ENCODE results near the gene GNAQ. TPM values are rescaled to one million over a fixed set of nuclear protein-coding genes. Genes with fewer than 3 reads are reported as not detected.

The GNAQ gene
- total RNA-seq, 1 experiment from 2014 or later = 55.5 TPM

- ATAC-seq (no peak), DNase-seq (ENCODE audit: low spot score) (no peak)
- no peak for TF ChIP-seq ATF3 (CRISPR knock-in tag; conservative IDR thresholded peaks at IDR 0.05)
- TF ChIP-seq ZNF512 (CRISPR knock-in tag; IDR thresholded peaks at IDR 0.05; ENCODE audit: borderline replicate concordance) = no peak
- no peak for TF ChIP-seq ZNF281 (CRISPR knock-in tag; IDR thresholded peaks at IDR 0.05)
- no peak for TF ChIP-seq SMAD3 (CRISPR knock-in tag; IDR thresholded peaks at IDR 0.05; ENCODE audit: borderline replicate concordance)
- no peak for TF ChIP-seq OVOL2 (CRISPR knock-in tag; IDR thresholded peaks at IDR 0.05; ENCODE audit: borderline replicate concordance)
- no peak for TF ChIP-seq ZNF416 (CRISPR knock-in tag; IDR thresholded peaks at IDR 0.05)
- no peak for TF ChIP-seq ZNF219 (CRISPR knock-in tag; IDR thresholded peaks at IDR 0.05; ENCODE audit: borderline replicate concordance)
- TF ChIP-seq USF1 (CRISPR knock-in tag; IDR thresholded peaks at IDR 0.05) = no peak
- no peak for TF ChIP-seq ZNF425 (CRISPR knock-in tag; conservative IDR thresholded peaks at IDR 0.05)
- TF ChIP-seq SP1 (CRISPR knock-in tag; conservative IDR thresholded peaks at IDR 0.05) = no peak
- TF ChIP-seq ATF1 (CRISPR knock-in tag; IDR thresholded peaks at IDR 0.05) = no peak
- no peak for TF ChIP-seq JUN (CRISPR knock-in tag; IDR thresholded peaks at IDR 0.05)
- 0 out of 2 replicates have a peak, but pooled peaks cover 2% of the 10 kb centered on the region for H3K36me3 Mint-ChIP-seq
- H3K9me3 Mint-ChIP-seq = no peaks in the 10 kb centered on the region
- no peak overlapping the region for H3K4me3 Mint-ChIP-seq
- H3K27ac Mint-ChIP-seq = peak overlapping the region; percentile 26; the same call in 1 of the 2 replicates
- no peaks in the 10 kb centered on the region for H3K27me3 Mint-ChIP-seq (ENCODE audit: low read depth)
- H3K4me1 Mint-ChIP-seq = peaks cover 56% of the 10 kb centered on the region
- ChIA-PET CTCF (no interaction called here), POLR2A (no interaction called here)
These were observed 88.6 kb downstream of the GNAQ start for GRCh38 chr9:77943057-77943456.

GRCh38 chr9:77939149-77939668 is 92.4 kb downstream of the GNAQ start:
- Mint-ChIP-seq H3K4me1 (peaks cover 32% of the 10 kb centered on the region), H3K27me3 (ENCODE audit: low read depth) (no peaks in the 10 kb centered on the region), H3K27ac (no peak overlapping the region), H3K4me3 (no peak overlapping the region), H3K9me3 (no peaks in the 10 kb centered on the region), H3K36me3 (0 out of 2 replicates have a peak, but pooled peaks cover 2% of the 10 kb centered on the region)
- ATAC-seq (no peak), DNase-seq (ENCODE audit: low spot score) (no peak)
- ChIA-PET CTCF (no interaction called here), POLR2A (no interaction called here)
- TF ChIP-seq TEAD4 (CRISPR knock-in tag; IDR thresholded peaks at IDR 0.05) = no peak
- TF ChIP-seq E2F4 (CRISPR knock-in tag; IDR thresholded peaks at IDR 0.05; ENCODE audit: borderline replicate concordance, low read depth) = no peak
- TF ChIP-seq E2F5 (CRISPR knock-in tag; IDR thresholded peaks at IDR 0.05) = no peak

All from WTC11 (cell line).